Heart right ventricle (tissue), 16 donors: Measurements from ENCODE around the gene PREX1. TPM values are rescaled to one million over a fixed set of nuclear protein-coding genes. Genes with fewer than 3 reads are reported as not detected.

ENCODE experiments used
- ATAC-seq, 8 donors: fragments of 200-7000 bp; cut with Tn5 transposase; one replicate each; pipeline ENCODE4 v1.9.1; 2020; ENCODE audit warnings: mild to moderate bottlenecking in 8 of 8, moderate library complexity in 8 of 8, moderate number of reproducible peaks in 1 of 8
- DNase-seq, 2 donors: peaks; one replicate each; pipeline ENCODE4 v3.0.0-alpha.2; 2020
- H3K27ac ChIP-seq, 10 donors: fragments of 200-600 bp; sonication (generic) in 2 of 10; one replicate each; pipeline versions ENCODE4 v1.5.0 to v1.8.0; 2020 to 2022; ENCODE audit warnings: mild to moderate bottlenecking in 3 of 10
- H3K27me3 ChIP-seq, 7 donors: fragments of 200-600 bp; one replicate each; pipeline ENCODE4 v1.8.0; 2021 to 2022; ENCODE audit warnings: mild to moderate bottlenecking in 2 of 7
- H3K36me3 ChIP-seq, 9 donors: fragments of 200-600 bp; sonication (generic) in 1 of 9; one replicate each; pipeline versions ENCODE4 v1.5.0 to v1.8.0; 2020 to 2022; ENCODE audit warnings: mild to moderate bottlenecking in 2 of 9
- H3K4me1 ChIP-seq, 9 donors: fragments of 200-600 bp; sonication (generic) in 1 of 9; one replicate each; pipeline versions ENCODE4 v1.5.0 to v1.8.0; 2020 to 2022; ENCODE audit warnings: mild to moderate bottlenecking in 4 of 9
- H3K4me3 ChIP-seq, 10 donors: fragments of 200-600 bp; sonication (generic) in 2 of 10; one replicate each; pipeline versions ENCODE4 v1.5.0 to v1.8.0; 2020 to 2022; ENCODE audit warnings: mild to moderate bottlenecking in 7 of 10, moderate library complexity in 2 of 10
- H3K9me3 ChIP-seq, 11 donors: fragments of 200-600 bp in 10 of 11; sonication (generic) in 2 of 11; one replicate each; pipeline versions ENCODE4 v1.5.0 to v1.8.0; 2013 to 2022; ENCODE audit warnings: mild to moderate bottlenecking in 2 of 11, control low read depth in 1 of 11, moderate library complexity in 1 of 11
- WGBS, 2 donors: extraction: QIAGEN DNeasy Blood & Tissue Kit; methylation state at CpG; one replicate each; pipeline ENCODE4 v1.1.7; 2013; ENCODE audit warnings: inconsistent platforms in 1 of 2; 5-methylcytosine and 5-hydroxymethylcytosine counted together
- intact Hi-C, 10 donors: fragments of 100-400 bp; cut with DNase I; formaldehyde crosslinking; loops; one replicate each; pipeline versions ENCODE4 v1.11.1 to v1.14.2; 2022
- polyA plus RNA-seq, 2 donors: library from polyadenylated mRNA; stranded (reverse); fragments of 200-250 nt; gene quantifications; one replicate each; pipeline ENCODE4 v1.2.3, GENCODE V29; 2013
- total RNA-seq, 10 donors: library from RNA; stranded (reverse); fragmentation: NEBNext Ultra II Directional in 3 of 10; extraction: Animal tissue kit (Norgen Biotek cat#: 25700) in 3 of 10; gene quantifications; one replicate each; pipeline versions ENCODE4 v1.2.1 to v1.2.4, GENCODE V29; 2021 to 2023
- TF ChIP-seq, protein P1 (sequence below), 9 donors: fragments of 200-600 bp; sonication (generic) in 2 of 9; IDR thresholded peaks; one replicate each; pipeline versions ENCODE4 v1.5.0 to v1.8.0; 2021 to 2022; ENCODE audit warnings: antibody characterized with exemption in 9 of 9, mild to moderate bottlenecking in 5 of 9, moderate library complexity in 1 of 9
- donor health status: Arrhythmogenic right ventricular cardiomyopathy.
- donor health status: ischemic (EF 13 %, LVEDD 7.1; RV severe dilation, severe dysfunction).
- donor health status: healthy with polysubstance abuse.
- donor health status: DM: no; HTN: yes; CAD: no.
- donor health status: DM: no; HTN: no; CAD: no.
- donor health status: ischemic (EF 25% LVEDD 6.9; RV normal size, moderate dysfunction).
- donor health status: ischemic (EF 25% LVEDD 5.7; RV mildly dilated, moderate dysfunction).
- donor health status: healthy.
- donor health status: DM: yes; HTN: yes; CAD: no.
- donor health status: Ischemic cardiomyopathy.
- donor health status: ischemic (EF 35%, LVEDD 5.7; RV mildly dilated, moderate dysfunction).
- donor health status: nonischemic (EF 11% LVEDD 7.7; RV severe dilation, severe dysfunction).
- donor health status: DM: yes; HTN: yes; CAD: no.
- donor health status: PGD.
- donor health status: ischemic (EF 29% LVEDD 5.4; RV normal size, mild dysfunction).
- donor health status: nonischemic (EF 23%, LVEDD 6.1; RV moderate dilation, normal function).

Gene PREX1
- total and polyA plus RNA-seq, 12 donors: 4.6 to 23.4 (median 8.8) TPM

DNA sequence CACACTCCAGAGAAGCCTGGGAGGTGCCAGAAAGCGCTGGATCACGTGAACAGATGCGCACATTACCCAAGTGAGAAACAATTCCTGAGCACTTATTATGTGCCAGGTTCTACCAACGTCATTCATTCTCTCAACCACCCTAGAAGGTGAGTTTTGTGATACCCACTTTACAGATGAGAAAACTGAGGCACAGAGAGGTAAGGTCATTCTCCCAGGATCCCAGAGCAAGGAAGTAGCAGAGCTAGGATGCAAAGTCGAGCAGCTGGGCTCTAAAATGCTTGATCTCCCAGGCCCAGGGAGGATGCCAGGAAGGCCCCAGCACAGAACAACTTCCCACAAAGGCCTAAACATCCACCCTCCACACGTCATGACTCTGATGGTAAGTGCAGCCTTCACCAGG, 85.6 kb downstream of the PREX1 start:
- WGBS, 2 donors: 86 to 87% methylated on average over 6 of the region's 6 CpGs
- Histone ChIP-seq H3K4me3 (no peak overlapping the region), H3K4me1 (peaks cover 4 to 36% (median 16%) of the 10 kb centered on the region in 9 donors), H3K36me3 (peaks cover 0 to 79% (median 0%) of the 10 kb centered on the region in 9 donors), H3K27me3 (no peaks in the 10 kb centered on the region), H3K9me3 (no peaks in the 10 kb centered on the region), H3K27ac (no peak overlapping the region)
- intact Hi-C loops: no loop called here
- DNase-seq: no peak
- TF ChIP-seq, protein P1, sequence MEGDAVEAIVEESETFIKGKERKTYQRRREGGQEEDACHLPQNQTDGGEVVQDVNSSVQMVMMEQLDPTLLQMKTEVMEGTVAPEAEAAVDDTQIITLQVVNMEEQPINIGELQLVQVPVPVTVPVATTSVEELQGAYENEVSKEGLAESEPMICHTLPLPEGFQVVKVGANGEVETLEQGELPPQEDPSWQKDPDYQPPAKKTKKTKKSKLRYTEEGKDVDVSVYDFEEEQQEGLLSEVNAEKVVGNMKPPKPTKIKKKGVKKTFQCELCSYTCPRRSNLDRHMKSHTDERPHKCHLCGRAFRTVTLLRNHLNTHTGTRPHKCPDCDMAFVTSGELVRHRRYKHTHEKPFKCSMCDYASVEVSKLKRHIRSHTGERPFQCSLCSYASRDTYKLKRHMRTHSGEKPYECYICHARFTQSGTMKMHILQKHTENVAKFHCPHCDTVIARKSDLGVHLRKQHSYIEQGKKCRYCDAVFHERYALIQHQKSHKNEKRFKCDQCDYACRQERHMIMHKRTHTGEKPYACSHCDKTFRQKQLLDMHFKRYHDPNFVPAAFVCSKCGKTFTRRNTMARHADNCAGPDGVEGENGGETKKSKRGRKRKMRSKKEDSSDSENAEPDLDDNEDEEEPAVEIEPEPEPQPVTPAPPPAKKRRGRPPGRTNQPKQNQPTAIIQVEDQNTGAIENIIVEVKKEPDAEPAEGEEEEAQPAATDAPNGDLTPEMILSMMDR (IDR thresholded peaks at IDR 0.05): no peak
- no peak for ATAC-seq

DNA sequence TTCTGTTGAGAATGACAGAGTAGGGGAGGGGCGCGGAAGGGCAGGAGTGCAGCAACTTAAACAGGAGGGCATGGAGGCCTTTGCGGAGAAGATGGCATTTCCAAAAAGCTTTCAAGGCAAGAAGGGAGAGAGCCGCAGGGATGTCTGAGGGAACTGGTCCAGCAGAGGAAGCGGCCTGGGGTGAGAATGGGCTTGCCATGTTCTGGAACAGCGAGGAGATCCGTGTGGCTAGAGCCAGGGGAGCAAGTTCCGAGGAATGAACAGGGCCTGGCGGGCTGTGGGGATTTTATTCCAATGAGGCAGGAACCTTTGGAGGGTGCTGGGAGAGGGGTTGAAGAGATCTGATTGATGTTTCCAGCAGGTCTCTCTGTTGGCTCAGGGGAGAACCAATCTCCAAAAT, 86.1 kb downstream of the PREX1 start:
- no peak overlapping the region for H3K4me3 ChIP-seq
- H3K4me1 ChIP-seq: peaks cover 4 to 40% (median 16%) of the 10 kb centered on the region in 9 donors
- peaks cover 0 to 81% (median 0%) of the 10 kb centered on the region in 9 donors for H3K36me3 ChIP-seq
- no peak for ATAC-seq
- 95 to 96% methylated on average over 9 of the region's 9 CpGs for WGBS, 2 donors
- no peaks in the 10 kb centered on the region for H3K27me3 ChIP-seq
- no peaks in the 10 kb centered on the region for H3K9me3 ChIP-seq
- TF ChIP-seq, protein P1 (IDR thresholded peaks at IDR 0.05): no peak
- H3K27ac ChIP-seq: no peak overlapping the region
- intact Hi-C loops: no loop called here
- no peak for DNase-seq

DNA sequence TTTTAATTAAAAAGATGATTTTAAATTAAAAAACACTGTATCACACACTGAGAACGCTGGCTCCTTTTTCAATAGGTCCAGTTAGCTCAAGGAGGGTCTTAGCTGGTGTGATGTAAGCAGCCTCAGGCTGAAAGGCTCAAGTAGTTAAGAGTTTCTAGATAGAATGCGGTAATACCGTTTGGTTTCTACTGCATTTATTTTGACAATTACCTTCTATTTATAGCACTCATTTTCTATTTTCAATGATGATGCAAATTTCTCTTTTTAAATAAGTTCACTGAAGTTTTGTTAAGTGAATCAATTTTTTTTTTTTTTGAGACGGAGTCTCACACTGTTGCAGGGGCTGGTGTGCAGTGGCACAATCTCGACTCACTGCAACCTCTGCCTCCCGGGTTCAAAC, 87.1 kb downstream of the PREX1 start:
- Histone ChIP-seq H3K4me1 (peaks cover 4 to 47% (median 16%) of the 10 kb centered on the region in 9 donors), H3K4me3 (no peak overlapping the region), H3K9me3 (no peaks in the 10 kb centered on the region), H3K36me3 (peaks cover 0 to 87% (median 0%) of the 10 kb centered on the region in 9 donors), H3K27ac (no peak overlapping the region), H3K27me3 (no peaks in the 10 kb centered on the region)
- TF ChIP-seq, protein P1 (IDR thresholded peaks at IDR 0.05): no peak
- no peak for DNase-seq
- WGBS, 2 donors: 86% methylated on average over 6 of the region's 6 CpGs
- intact Hi-C loops: no loop called here
- no peak for ATAC-seq

DNA sequence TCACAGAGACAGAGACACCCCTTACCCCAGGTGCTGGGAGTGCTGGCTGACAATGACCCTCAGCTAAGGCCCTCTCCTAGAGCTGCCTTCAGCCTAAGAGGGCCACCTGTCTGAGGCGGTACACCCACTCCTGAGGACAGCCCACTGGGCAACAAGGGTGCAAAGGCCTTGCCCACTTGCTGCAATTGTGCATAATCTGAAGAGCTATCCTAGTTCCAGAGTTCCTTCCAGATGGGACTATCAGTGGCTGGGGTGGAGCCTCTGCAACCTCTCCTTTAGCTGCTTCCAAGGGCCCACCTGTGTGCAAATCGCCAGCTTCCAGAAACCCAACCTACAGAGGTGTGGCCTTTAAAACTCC, 87.5 kb downstream of the PREX1 start:
- H3K27me3 ChIP-seq: no peaks in the 10 kb centered on the region
- intact Hi-C loops: no loop called here
- TF ChIP-seq, protein P1 (IDR thresholded peaks at IDR 0.05): no peak
- 99 to 100% methylated on average over 2 of the region's 2 CpGs for WGBS, 2 donors
- DNase-seq: no peak
- ATAC-seq: no peak
- H3K36me3 ChIP-seq: peaks cover 0 to 87% (median 0%) of the 10 kb centered on the region in 9 donors
- no peak overlapping the region for H3K4me3 ChIP-seq
- H3K4me1 ChIP-seq: peaks cover 5 to 52% (median 18%) of the 10 kb centered on the region in 9 donors
- H3K9me3 ChIP-seq: no peaks in the 10 kb centered on the region
- no peak overlapping the region for H3K27ac ChIP-seq
